Transverse colon (tissue), 4 donors: ENCODE data around the gene EDC3. TPM values are rescaled to one million over a fixed set of nuclear protein-coding genes. Genes with fewer than 3 reads are reported as not detected.

Experiments used
- DNase-seq: peaks from one replicate; pipeline ENCODE4 v3.0.0-alpha.2; 2019
- H3K27ac ChIP-seq, 4 donors: fragments of 200-600 bp; sonication (generic); 2 replicates each; pipeline ENCODE4 v1.5.1; 2016 to 2018; ENCODE audit warnings: inconsistent platforms in 4 of 4
- H3K27me3 ChIP-seq: fragments of 200-600 bp; sonication (generic); 2 replicates; pipeline ENCODE4 v1.5.1; 2017; ENCODE audit warnings: inconsistent platforms
- H3K36me3 ChIP-seq, 4 donors: fragments of 200-600 bp; sonication (generic); 2 replicates each; pipeline ENCODE4 v1.5.1; 2017 to 2019; ENCODE audit warnings: inconsistent platforms in 4 of 4
- H3K4me1 ChIP-seq, 4 donors: fragments of 200-600 bp; sonication (generic); 2 replicates each; pipeline ENCODE4 v1.5.1; 2017 to 2020; ENCODE audit warnings: inconsistent platforms in 4 of 4
- H3K4me3 ChIP-seq, 4 donors: fragments of 200-600 bp; sonication (generic); 1 replicate in 1 of 4; 2 replicates in 3 of 4; pipeline versions ENCODE4 v1.5.1 to v1.6.1; 2017 to 2019; ENCODE audit warnings: inconsistent platforms in 4 of 4
- H3K9me3 ChIP-seq, 2 donors: fragments of 200-600 bp; sonication (generic); 2 replicates each; pipeline ENCODE4 v1.5.1; 2017 to 2019; ENCODE audit warnings: inconsistent platforms in 2 of 2
- CTCF ChIP-seq, 5 experiments: fragments of 200-600 bp in 3 of 5; fragments of 450-650 bp in 2 of 5; sonication (generic) in 3 of 5; IDR thresholded peaks; 1 replicate in 2 of 5; 2 replicates in 3 of 5; pipeline ENCODE4 v1.5.1; 2016 to 2017; ENCODE audit warnings: antibody characterized with exemption in 5 of 5, inconsistent platforms in 3 of 5, mild to moderate bottlenecking in 2 of 5, moderate library complexity in 1 of 5
- EP300 ChIP-seq: sonication (generic); formaldehyde crosslinking; IDR thresholded peaks from one replicate; pipeline ENCODE4 v1.6.1; 2017; ENCODE audit warnings: antibody characterized with exemption, low read depth
- POLR2A ChIP-seq: fragments of 450-650 bp; IDR thresholded peaks from one replicate; pipeline ENCODE4 v1.6.1; 2016; ENCODE audit warnings: antibody characterized with exemption, mild to moderate bottlenecking, moderate library complexity
- POLR2AphosphoS5 ChIP-seq, 3 donors: sonication (generic); formaldehyde crosslinking; IDR thresholded peaks; one replicate each; pipeline ENCODE4 v1.6.1; 2016; ENCODE audit warnings: antibody characterized with exemption in 3 of 3
- whole genome bisulfite sequencing, 2 donors: methylation state at CpG; one replicate each; pipeline ENCODE4 v1.1.5; 2018; ENCODE audit warnings: low coverage in 1 of 2; 5-methylcytosine and 5-hydroxymethylcytosine counted together
- in situ Hi-C, 4 donors: fragments of 200-750 bp; cut with MboI; loops; one replicate each; pipeline versions ENCODE4 v1.15.0 to v1.15.1; 2017; ENCODE audit warnings: low sequenced_read_pairs in 3 of 4, low pct_ligation_motif_present in 1 of 4, low pct_unique_long_range_greater_than_20kb in 1 of 4
- intact Hi-C: fragments of 100-400 bp; cut with DNase I; formaldehyde crosslinking; loops from one replicate; pipeline ENCODE4 v1.15.1; 2023; ENCODE audit warnings: low total_unique reads
- total RNA-seq, 4 donors: library from RNA; depleted of rRNA; stranded (reverse); fragments of >200 nt; gene quantifications; one replicate each; pipeline ENCODE4 v1.1.0, GENCODE V29; 2016

EDC3 gene
- total RNA-seq, 4 donors from 2014 or later, result 23.2 to 112 (median 29.4) TPM

GRCh38 chr15:74612677-74613076, 83.1 kb downstream of the EDC3 start:
- WGBS, 2 donors, result 91% methylated on average over 2 of the region's 2 CpGs; no CpG with 5 or more reads in 1 of the 2 donors
- TF ChIP-seq CTCF (IDR thresholded peaks at IDR 0.05) (no peak), POLR2A (no peak), POLR2AphosphoS5 (IDR thresholded peaks at IDR 0.05) (no peak), EP300 (no peak)
- intact Hi-C loops (no loop called here), in situ Hi-C loops (no loop called here)
- Histone ChIP-seq H3K4me3 (no peak overlapping the region), H3K36me3 (no peaks in the 10 kb centered on the region), H3K4me1 (peaks cover 9 to 21% (median 15%) of the 10 kb centered on the region in 4 donors), H3K27me3 (no peaks in the 10 kb centered on the region), H3K9me3 (no peaks in the 10 kb centered on the region), H3K27ac (no peak overlapping the region)
- no peak for DNase-seq

- no peak overlapping the region for H3K27ac ChIP-seq
- no peaks in the 10 kb centered on the region for H3K27me3 ChIP-seq
- no peaks in the 10 kb centered on the region for H3K9me3 ChIP-seq
- intact Hi-C loops, result no loop called here
- no peak overlapping the region for H3K4me3 ChIP-seq
- in situ Hi-C loops, result no loop called here
- peaks cover 1 to 13% (median 7%) of the 10 kb centered on the region in 4 donors for H3K4me1 ChIP-seq
- TF ChIP-seq EP300 (no peak), POLR2A (no peak), CTCF (IDR thresholded peaks at IDR 0.05) (no peak), POLR2AphosphoS5 (IDR thresholded peaks at IDR 0.05) (no peak)
- no peak for DNase-seq
- H3K36me3 ChIP-seq, result no peaks in the 10 kb centered on the region
- 86% methylated on average over 6 of the region's 6 CpGs; no CpG with 5 or more reads in 1 of the 2 donors for WGBS, 2 donors
Observed at GRCh38 chr15:74611834-74612233, 84.0 kb downstream of the EDC3 start.

- intact Hi-C loops (no loop called here), in situ Hi-C loops (no loop called here)
- Histone ChIP-seq H3K4me1 (peaks cover 0 to 9% (median 2%) of the 10 kb centered on the region in 4 donors), H3K27ac (no peak overlapping the region), H3K36me3 (no peaks in the 10 kb centered on the region), H3K4me3 (no peak overlapping the region), H3K9me3 (no peaks in the 10 kb centered on the region), H3K27me3 (no peaks in the 10 kb centered on the region)
- TF ChIP-seq CTCF (IDR thresholded peaks at IDR 0.05) (no peak), POLR2A (no peak), POLR2AphosphoS5 (IDR thresholded peaks at IDR 0.05) (no peak), EP300 (no peak)
- no peak for DNase-seq
- WGBS, 2 donors, result 94% methylated on average over 11 of the region's 11 CpGs; no CpG with 5 or more reads in 1 of the 2 donors
Observed at GRCh38 chr15:74611341-74611740, 84.5 kb downstream of the EDC3 start.

GRCh38 chr15:74610302-74610951, 85.4 kb downstream of the EDC3 start:
- in situ Hi-C loops, result no loop called here

More at GRCh38 chr15:74610302-74610951, 85.4 kb downstream of the EDC3 start:
- no peaks in the 10 kb centered on the region for H3K36me3 ChIP-seq
- no peaks in the 10 kb centered on the region for H3K9me3 ChIP-seq
- no peak overlapping the region for H3K4me3 ChIP-seq
- TF ChIP-seq EP300, result no peak
- TF ChIP-seq POLR2A, result no peak
- no peak for TF ChIP-seq CTCF (IDR thresholded peaks at IDR 0.05)
- TF ChIP-seq POLR2AphosphoS5 (IDR thresholded peaks at IDR 0.05), result no peak
- no peaks in the 10 kb centered on the region for H3K27me3 ChIP-seq
- intact Hi-C loops, result no loop called here
- no peak overlapping the region for H3K27ac ChIP-seq
- peaks cover 0 to 9% (median 2%) of the 10 kb centered on the region in 4 donors for H3K4me1 ChIP-seq
- 70 to 75% methylated on average over 2 to 6 of the region's 7 CpGs for WGBS, 2 donors
- DNase-seq, result no peak
